IPS-18a (cell line): Measurements from ENCODE around the gene COL9A3.

Experiments used
- H3K27ac ChIP-seq: one replicate; pipeline ENCODE4 v1.5.1; 2013; ENCODE audit warnings: low read length
- H3K27me3 ChIP-seq: one replicate; pipeline ENCODE4 v1.6.1; 2013; ENCODE audit warnings: mild to moderate bottlenecking, low read length; ENCODE audit not compliant: control insufficient read depth, insufficient read depth
- H3K36me3 ChIP-seq: one replicate; pipeline ENCODE4 v1.6.1; 2013; ENCODE audit warnings: low read depth, low read length; ENCODE audit not compliant: control insufficient read depth
- H3K4me1 ChIP-seq: one replicate; pipeline ENCODE4 v1.6.1; 2013; ENCODE audit warnings: low read depth, low read length; ENCODE audit not compliant: control insufficient read depth
- H3K4me3 ChIP-seq: one replicate; pipeline ENCODE4 v1.5.1; 2013; ENCODE audit warnings: low read length
- H3K9ac ChIP-seq: one replicate; pipeline ENCODE4 v1.6.1; 2013; ENCODE audit warnings: mild to moderate bottlenecking, low read length, moderate library complexity
- H3K9me3 ChIP-seq: one replicate; pipeline ENCODE4 v1.6.1; 2013; ENCODE audit warnings: low read depth, low read length; ENCODE audit not compliant: control insufficient read depth

COL9A3 gene

DNA sequence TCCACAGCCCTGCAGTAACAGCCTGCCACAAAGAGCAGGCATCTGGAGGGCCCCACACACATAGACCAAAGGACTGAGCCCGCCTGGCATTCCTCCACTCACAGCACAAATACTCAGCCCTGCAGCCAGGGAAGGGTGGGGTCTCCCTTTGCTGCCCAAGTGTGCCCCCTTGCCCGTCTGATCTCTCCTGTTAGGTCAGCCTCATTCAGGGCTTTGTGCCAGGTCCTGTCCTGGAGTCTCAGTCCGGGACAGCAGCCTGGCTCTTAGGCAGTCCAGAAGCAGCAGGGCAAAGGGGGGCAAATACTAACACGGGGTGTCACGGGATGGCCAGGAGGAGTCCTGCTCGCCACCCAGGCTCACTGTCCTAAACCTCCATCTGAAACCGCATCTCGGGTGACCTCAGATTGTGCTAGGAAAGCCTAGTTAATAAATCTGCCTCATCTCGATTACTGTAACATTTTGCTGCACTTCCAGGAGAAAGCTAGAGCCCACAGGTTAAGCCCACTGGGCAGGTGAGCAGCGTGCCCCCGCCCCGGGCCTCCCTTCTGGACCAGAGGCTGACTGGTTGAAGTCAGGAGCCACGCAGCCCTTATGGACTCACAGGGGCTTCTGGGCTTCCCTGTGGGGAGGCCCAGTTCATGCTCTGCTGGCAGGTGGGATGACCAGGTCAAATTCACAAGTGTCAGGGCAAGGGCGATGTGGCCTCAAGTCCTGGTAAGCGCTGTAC lies 15.4 kb upstream of the COL9A3 start:
- H3K4me1 ChIP-seq, result no peaks in the 10 kb centered on the region
- H3K4me3 ChIP-seq, result no peak overlapping the region
- peaks cover 8% of the 10 kb centered on the region for H3K27me3 ChIP-seq
- H3K9me3 ChIP-seq, result no peaks in the 10 kb centered on the region
- H3K36me3 ChIP-seq, result peaks cover 26% of the 10 kb centered on the region
- H3K27ac ChIP-seq, result no peak overlapping the region
- H3K9ac ChIP-seq, result no peak overlapping the region

DNA sequence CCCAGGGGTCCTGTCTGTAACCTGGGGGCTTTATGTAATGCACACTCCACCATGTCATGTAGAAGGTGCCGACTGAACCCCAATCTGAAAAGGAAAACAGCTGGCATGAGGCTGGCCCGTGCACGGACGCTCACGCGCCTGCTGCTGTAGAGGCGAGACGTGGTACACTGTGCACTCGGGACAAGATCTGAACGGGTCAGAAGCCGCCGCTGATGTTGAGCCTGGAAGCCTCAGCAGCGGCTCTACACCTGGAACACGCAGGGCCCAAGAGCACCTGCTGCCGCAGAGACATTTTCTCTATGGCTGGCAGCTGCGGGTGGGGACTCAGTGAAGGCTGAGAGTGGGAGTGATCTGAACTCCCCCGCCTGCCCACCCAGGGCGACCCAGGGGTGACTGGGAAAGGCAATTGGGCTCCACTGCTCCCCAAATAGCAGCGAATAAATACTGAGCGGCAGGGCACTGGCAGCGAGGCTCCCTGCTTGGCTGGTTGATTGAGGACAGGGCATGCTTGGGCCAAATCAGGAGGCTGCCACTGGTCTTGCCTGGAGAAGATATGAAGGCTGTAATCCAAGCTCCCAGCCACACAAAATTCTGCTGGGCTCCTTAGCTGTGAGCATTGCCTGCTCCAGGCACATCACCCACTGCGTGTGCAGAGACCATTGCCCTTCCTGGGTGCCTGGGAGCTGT lies 14.7 kb upstream of the COL9A3 start:
- peaks cover 8% of the 10 kb centered on the region for H3K27me3 ChIP-seq
- no peak overlapping the region for H3K4me3 ChIP-seq
- H3K9me3 ChIP-seq, result no peaks in the 10 kb centered on the region
- H3K9ac ChIP-seq, result no peak overlapping the region
- no peak overlapping the region for H3K27ac ChIP-seq
- H3K36me3 ChIP-seq, result peaks cover 26% of the 10 kb centered on the region
- no peaks in the 10 kb centered on the region for H3K4me1 ChIP-seq

- no peaks in the 10 kb centered on the region for H3K4me1 ChIP-seq
- no peaks in the 10 kb centered on the region for H3K9me3 ChIP-seq
- H3K27ac ChIP-seq, result no peak overlapping the region
- peaks cover 8% of the 10 kb centered on the region for H3K27me3 ChIP-seq
- H3K4me3 ChIP-seq, result peak overlapping the region; percentile 42
- H3K9ac ChIP-seq, result no peak overlapping the region
- peaks cover 18% of the 10 kb centered on the region for H3K36me3 ChIP-seq
These were observed 12.7 kb upstream of the COL9A3 start for GRCh38 chr20:62804021-62804626.

GRCh38 chr20:62804627-62805154 lies 12.2 kb upstream of the COL9A3 start, which contains the start of gene OGFR:
TSS of gene OGFR (plus strand) at chr20:62804835. CDS start at chr20:62804860, 25 bp downstream.
- peaks cover 8% of the 10 kb centered on the region for H3K27me3 ChIP-seq
- H3K4me3 ChIP-seq, result peak within 1 kb of the TSS; percentile 66
- H3K36me3 ChIP-seq, result peaks cover 18% of the 10 kb centered on the region
- no peaks in the 10 kb centered on the region for H3K9me3 ChIP-seq
- no peak within 1 kb of the TSS for H3K27ac ChIP-seq
- no peaks in the 10 kb centered on the region for H3K4me1 ChIP-seq
- H3K9ac ChIP-seq, result no peak within 1 kb of the TSS

GRCh38 chr20:62805155-62805710 lies 11.6 kb upstream of the COL9A3 start:
- Histone ChIP-seq H3K4me1 (no peaks in the 10 kb centered on the region), H3K27me3 (peaks cover 8% of the 10 kb centered on the region), H3K4me3 (peak overlapping the region; percentile 66), H3K9me3 (no peaks in the 10 kb centered on the region), H3K36me3 (peaks cover 15% of the 10 kb centered on the region), H3K9ac (no peak overlapping the region), H3K27ac (no peak overlapping the region)

- Histone ChIP-seq H3K27me3 (peaks cover 8% of the 10 kb centered on the region), H3K4me3 (peak overlapping the region; percentile 66), H3K9me3 (no peaks in the 10 kb centered on the region), H3K27ac (no peak overlapping the region), H3K9ac (no peak overlapping the region), H3K4me1 (no peaks in the 10 kb centered on the region), H3K36me3 (peaks cover 9% of the 10 kb centered on the region)
These were observed 11.0 kb upstream of the COL9A3 start for GRCh38 chr20:62805711-62806382.

DNA sequence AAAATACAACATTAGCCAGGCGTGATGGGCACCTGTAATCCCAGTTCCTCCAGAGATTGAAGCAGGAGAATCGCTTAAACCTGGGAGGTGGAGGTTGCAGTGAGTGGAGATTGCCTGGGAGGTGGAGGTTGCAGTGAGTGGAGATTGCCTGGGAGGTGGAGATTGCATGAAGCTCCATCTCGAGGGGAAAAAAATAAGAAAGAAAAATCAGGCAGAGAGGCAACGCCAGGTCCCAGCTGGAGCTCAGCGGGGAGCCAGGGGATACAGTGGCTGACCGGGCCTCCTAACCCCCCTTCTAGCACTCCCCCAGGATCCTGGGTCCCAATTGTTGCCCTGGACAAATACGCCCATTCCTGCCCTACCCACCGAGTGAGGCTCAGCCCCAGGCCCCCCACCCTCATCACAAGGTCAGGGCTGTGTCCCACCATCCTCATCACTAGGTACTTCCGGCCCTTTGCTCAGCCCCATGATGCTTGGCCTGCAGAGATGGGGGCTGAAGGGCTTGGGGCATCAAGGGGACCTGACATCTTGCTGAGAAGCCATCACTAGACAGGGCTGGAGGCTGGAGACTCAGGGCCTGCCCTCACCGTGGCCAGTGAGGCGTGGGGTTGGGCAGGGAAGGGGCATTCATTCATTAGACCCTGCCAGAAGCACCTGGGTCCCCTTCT lies 10.3 kb upstream of the COL9A3 start:
- Histone ChIP-seq H3K4me3 (no peak overlapping the region), H3K4me1 (no peaks in the 10 kb centered on the region), H3K27me3 (peaks cover 8% of the 10 kb centered on the region), H3K9me3 (no peaks in the 10 kb centered on the region), H3K9ac (no peak overlapping the region), H3K27ac (no peak overlapping the region), H3K36me3 (peaks cover 7% of the 10 kb centered on the region)

DNA sequence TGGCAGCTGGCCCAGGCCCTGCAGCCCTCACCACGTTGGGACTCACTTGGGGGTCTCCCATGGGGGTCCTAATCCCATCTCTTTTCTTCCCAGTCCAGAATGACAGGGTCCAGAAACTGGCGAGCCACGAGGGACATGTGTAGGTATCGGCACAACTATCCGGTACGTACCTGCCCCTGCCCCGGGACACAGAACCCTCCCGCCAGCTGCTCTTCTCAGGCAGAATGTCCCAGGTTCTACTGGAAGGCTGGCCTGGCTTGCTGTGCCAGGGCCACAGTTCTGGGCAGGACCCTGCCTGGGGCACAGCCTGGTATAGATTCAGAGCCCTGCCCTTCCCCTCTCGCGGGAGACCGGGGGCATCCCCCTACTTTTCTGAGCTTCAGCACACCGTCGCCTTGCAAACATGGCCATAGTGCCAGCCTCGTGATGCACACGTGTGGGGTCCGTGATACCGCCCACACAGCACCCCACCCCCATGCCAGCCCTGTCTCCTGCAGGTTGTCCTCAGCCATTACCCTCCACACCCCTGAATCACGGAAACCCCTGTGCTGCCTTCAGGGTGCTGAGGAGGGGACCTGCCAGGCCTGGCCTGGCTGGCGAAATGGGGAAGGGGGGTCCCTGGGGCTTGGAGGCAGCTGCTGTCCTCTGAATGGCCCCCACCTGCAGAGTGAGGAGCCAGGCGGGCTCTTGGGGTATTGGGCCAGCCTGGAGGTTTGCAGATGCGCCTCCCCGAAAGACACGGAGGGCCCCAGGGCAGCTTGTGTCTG lies 9.2 kb upstream of the COL9A3 start:
- no peak overlapping the region for H3K4me3 ChIP-seq
- H3K36me3 ChIP-seq, result peaks cover 12% of the 10 kb centered on the region
- peaks cover 8% of the 10 kb centered on the region for H3K27me3 ChIP-seq
- no peak overlapping the region for H3K27ac ChIP-seq
- no peak overlapping the region for H3K9ac ChIP-seq
- H3K9me3 ChIP-seq, result no peaks in the 10 kb centered on the region
- no peaks in the 10 kb centered on the region for H3K4me1 ChIP-seq

DNA sequence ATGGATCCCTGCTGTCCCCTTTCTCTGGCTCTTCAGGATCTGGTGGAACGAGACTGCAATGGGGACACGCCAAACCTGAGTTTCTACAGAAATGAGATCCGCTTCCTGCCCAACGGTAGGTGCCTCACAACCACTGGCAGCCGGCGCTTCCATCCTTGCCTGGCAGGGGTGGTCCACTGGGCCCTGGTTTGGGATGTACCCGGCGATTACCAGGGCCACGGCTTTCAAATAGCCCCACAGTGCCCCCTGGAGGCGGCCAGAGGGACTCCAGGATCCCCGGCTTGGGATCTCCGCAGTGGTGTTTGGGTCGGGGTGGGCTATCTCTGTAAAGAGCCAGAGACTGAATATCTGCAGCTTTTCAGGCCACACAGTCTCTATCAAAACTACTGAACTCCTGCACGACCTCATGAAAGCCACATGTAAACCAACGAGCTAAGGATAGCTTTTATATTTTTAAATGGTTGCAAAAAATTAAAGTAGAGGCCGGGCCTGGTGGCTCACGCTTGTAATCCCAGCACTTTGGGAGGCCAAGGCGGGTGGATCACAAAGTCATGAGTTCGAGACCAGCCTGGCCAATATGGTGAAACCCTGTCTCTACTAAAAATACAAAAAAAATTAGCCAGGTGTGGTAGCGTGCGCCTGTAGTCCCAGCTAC lies 8.5 kb upstream of the COL9A3 start:
- no peak overlapping the region for H3K27ac ChIP-seq
- H3K36me3 ChIP-seq, result peaks cover 15% of the 10 kb centered on the region
- H3K4me1 ChIP-seq, result no peaks in the 10 kb centered on the region
- H3K9ac ChIP-seq, result no peak overlapping the region
- H3K4me3 ChIP-seq, result no peak overlapping the region
- no peaks in the 10 kb centered on the region for H3K9me3 ChIP-seq
- H3K27me3 ChIP-seq, result peaks cover 8% of the 10 kb centered on the region
